Raji (cell line): ENCODE data around the gene PRKCI.

Experiments
- POLR2A ChIP-seq: IDR thresholded peaks from 2 replicates; pipeline ENCODE4 v1.6.1; 2011; ENCODE audit warnings: low read depth, low read length, control low read depth; ENCODE audit not compliant: insufficient read depth

PRKCI gene

DNA sequence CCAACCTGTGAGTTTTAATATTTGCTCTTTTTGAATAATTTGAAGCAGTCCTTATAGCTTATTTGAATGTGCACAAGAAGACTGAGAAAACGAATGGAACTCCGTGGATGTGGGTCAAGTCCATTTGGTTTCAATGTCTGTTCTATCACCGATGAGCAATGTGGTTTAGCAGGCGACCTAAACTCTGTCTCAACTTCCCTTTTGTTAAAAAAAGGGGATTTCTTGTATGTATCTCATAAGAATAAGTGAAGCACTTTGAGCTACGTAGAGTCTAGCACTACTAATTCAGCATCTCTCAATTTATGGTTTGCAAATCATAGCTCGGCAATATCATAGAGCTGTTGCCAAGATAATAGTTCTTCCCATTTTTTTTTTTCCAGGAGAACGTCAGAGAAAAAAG is 130.7 kb downstream of the PRKCI start:
- TF ChIP-seq POLR2A = no peak

- no peak for TF ChIP-seq POLR2A
These were observed 131.3 kb downstream of the PRKCI start for GRCh38 chr3:170353485-170353884.

GRCh38 chr3:170354760-170355159 is 132.5 kb downstream of the PRKCI start:
- TF ChIP-seq POLR2A = no peak
